Body of pancreas (tissue), 4 donors: Measurements from ENCODE around the gene RILPL2. TPM values are rescaled to one million over a fixed set of nuclear protein-coding genes. Genes with fewer than 3 reads are reported as not detected.

Experiments
- ATAC-seq: fragments of 150-250 bp; one replicate; pipeline ENCODE4 v1.9.1; 2016
- DNase-seq, 4 donors: peaks; one replicate each; pipeline ENCODE4 v3.0.0-alpha.2; 2019
- H3K27ac ChIP-seq, 4 donors: fragments of 200-600 bp; sonication (generic); 1 replicate in 3 of 4; 2 replicates in 1 of 4; pipeline versions ENCODE4 v1.5.1 to v1.6.1; 2016 to 2019; ENCODE audit warnings: mild to moderate bottlenecking in 1 of 4, mixed read lengths in 1 of 4, moderate library complexity in 1 of 4
- H3K27me3 ChIP-seq, 2 donors: fragments of 200-600 bp; sonication (generic); one replicate each; pipeline ENCODE4 v1.6.0; 2016; ENCODE audit warnings: mild to moderate bottlenecking in 1 of 2
- H3K36me3 ChIP-seq, 2 donors: fragments of 200-600 bp; sonication (generic); replicated peaks in 1 of 2; 2 replicates each; pipeline ENCODE4 v1.5.1; 2016; ENCODE audit warnings: low read depth in 2 of 2; ENCODE audit not compliant: insufficient read depth in 1 of 2
- H3K4me1 ChIP-seq: fragments of 200-600 bp; sonication (generic); one replicate; pipeline ENCODE4 v1.6.0; 2016
- H3K4me3 ChIP-seq, 2 donors: fragments of 200-600 bp; sonication (generic); 1 replicate in 1 of 2; 2 replicates in 1 of 2; pipeline ENCODE4 v1.5.1; 2016 to 2019
- H3K9me3 ChIP-seq, 3 donors: fragments of 200-600 bp; sonication (generic); 1 replicate in 2 of 3; 2 replicates in 1 of 3; pipeline ENCODE4 v1.5.1; 2016
- POLR2A ChIP-seq, 3 donors: fragments of 450-650 bp; IDR thresholded peaks; one replicate each; pipeline ENCODE4 v1.6.1; 2016; ENCODE audit warnings: antibody characterized with exemption in 3 of 3, mild to moderate bottlenecking in 2 of 3
- WGBS, 2 donors: methylation state at CpG; one replicate each; pipeline ENCODE4 v1.1.5; 2017; 5-methylcytosine and 5-hydroxymethylcytosine counted together
- intact Hi-C: fragments of 100-400 bp; cut with DNase I; formaldehyde crosslinking; loops from one replicate; pipeline ENCODE4 v1.15.1; 2023
- total RNA-seq, 2 donors: library from RNA; depleted of rRNA; stranded (reverse); fragments of >200 nt; gene quantifications; one replicate each; pipeline ENCODE4 v1.1.0, GENCODE V29; 2016
- TF ChIP-seq, protein P1 (sequence below), 7 experiments: fragments of 450-650 bp in 4 of 7; fragments of 200-600 bp in 3 of 7; sonication (generic) in 3 of 7; IDR thresholded peaks; one replicate each; pipeline ENCODE4 v1.5.1; 2016 to 2019; ENCODE audit warnings: antibody characterized with exemption in 7 of 7

The RILPL2 gene
- total RNA-seq, 2 donors from 2014 or later, result 2.6 TPM

DNA sequence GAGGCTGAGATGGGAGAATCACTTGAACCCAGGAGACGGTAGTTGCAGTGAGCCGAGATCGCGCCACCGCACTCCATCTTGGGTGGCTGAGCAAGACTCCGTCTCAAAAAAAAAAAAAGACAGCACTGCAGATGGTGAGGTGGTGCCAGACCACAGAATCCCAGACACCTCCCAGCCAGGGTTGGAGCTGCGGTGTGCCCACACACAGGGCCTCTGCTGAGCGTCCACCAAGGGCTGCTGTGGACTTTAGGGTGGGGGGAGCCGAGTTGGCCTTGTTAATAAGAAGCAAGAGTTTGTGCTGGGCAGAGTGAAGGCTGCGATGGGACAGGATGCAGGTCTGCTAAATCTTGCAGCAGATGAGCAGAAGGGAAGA, 38.3 kb downstream of the RILPL2 start:
- Histone ChIP-seq H3K4me3 (no peak overlapping the region), H3K27me3 (no peaks in the 10 kb centered on the region), H3K36me3 (peaks cover 0 to 2% of the 10 kb centered on the region in 2 donors), H3K9me3 (no peaks in the 10 kb centered on the region), H3K4me1 (peaks cover 35% of the 10 kb centered on the region), H3K27ac (peak overlapping the region; percentile 7 to 73 (median 54))
- ATAC-seq, result no peak
- 92 to 95% methylated on average over 10 of the region's 10 CpGs for WGBS, 2 donors
- no peak for DNase-seq
- TF ChIP-seq POLR2A (IDR thresholded peaks at IDR 0.05), result no peak
- TF ChIP-seq, protein P1, sequence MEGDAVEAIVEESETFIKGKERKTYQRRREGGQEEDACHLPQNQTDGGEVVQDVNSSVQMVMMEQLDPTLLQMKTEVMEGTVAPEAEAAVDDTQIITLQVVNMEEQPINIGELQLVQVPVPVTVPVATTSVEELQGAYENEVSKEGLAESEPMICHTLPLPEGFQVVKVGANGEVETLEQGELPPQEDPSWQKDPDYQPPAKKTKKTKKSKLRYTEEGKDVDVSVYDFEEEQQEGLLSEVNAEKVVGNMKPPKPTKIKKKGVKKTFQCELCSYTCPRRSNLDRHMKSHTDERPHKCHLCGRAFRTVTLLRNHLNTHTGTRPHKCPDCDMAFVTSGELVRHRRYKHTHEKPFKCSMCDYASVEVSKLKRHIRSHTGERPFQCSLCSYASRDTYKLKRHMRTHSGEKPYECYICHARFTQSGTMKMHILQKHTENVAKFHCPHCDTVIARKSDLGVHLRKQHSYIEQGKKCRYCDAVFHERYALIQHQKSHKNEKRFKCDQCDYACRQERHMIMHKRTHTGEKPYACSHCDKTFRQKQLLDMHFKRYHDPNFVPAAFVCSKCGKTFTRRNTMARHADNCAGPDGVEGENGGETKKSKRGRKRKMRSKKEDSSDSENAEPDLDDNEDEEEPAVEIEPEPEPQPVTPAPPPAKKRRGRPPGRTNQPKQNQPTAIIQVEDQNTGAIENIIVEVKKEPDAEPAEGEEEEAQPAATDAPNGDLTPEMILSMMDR (IDR thresholded peaks at IDR 0.05), result no peak
- intact Hi-C loops, result no loop called here

DNA sequence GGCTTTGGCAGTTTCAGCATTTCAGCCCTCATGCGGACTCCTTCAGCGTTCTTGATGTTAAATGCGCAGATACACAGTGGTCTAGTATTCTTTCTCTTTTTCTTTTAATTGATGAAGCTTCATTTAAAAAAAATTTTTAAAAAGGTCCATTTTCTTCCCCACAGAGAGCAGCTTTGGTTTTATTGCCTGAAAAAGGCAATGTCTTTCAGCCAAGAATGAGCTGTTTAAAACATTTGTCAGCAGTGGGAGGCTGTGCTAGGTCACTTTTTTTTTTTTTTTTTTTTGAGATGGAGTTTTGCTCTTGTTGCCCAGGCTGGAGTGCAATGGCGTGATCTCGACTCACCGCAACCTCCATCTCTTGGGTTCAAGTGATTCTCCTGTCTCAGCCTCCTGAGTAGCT, 39.1 kb downstream of the RILPL2 start:
- Histone ChIP-seq H3K9me3 (no peaks in the 10 kb centered on the region), H3K4me1 (peaks cover 35% of the 10 kb centered on the region), H3K36me3 (peaks cover 0 to 2% of the 10 kb centered on the region in 2 donors), H3K27me3 (no peaks in the 10 kb centered on the region), H3K27ac (peak overlapping the region; percentile 57 to 77 (median 75)), H3K4me3 (no peak overlapping the region)
- DNase-seq (no peak), ATAC-seq (no peak)
- intact Hi-C loops, result no loop called here
- 94 to 96% methylated on average over 6 of the region's 6 CpGs for WGBS, 2 donors
- TF ChIP-seq, protein P1 (IDR thresholded peaks at IDR 0.05), result no peak

DNA sequence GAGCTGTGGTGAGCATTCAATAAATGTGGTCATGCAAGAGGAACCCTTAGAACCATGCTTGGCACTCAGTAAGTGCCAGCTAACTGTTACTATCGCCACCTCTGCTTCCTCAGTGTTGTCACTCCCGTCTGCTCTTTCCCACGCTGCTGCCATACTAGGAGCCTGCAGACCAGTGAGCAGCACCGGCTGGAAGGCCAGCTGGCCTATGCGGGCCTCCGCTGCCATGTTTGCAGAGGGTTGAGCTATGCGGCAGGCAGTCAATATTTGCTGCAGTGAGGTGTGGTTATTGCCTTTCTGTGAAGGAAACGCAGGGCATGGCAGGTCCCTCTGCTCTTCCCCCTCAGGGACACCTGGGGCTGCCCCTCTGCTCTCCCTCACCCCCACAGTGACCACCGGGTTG, 39.5 kb downstream of the RILPL2 start:
- WGBS, 2 donors, result 40 to 45% methylated on average over 5 to 9 of the region's 9 CpGs
- intact Hi-C loops, result no loop called here

DNA sequence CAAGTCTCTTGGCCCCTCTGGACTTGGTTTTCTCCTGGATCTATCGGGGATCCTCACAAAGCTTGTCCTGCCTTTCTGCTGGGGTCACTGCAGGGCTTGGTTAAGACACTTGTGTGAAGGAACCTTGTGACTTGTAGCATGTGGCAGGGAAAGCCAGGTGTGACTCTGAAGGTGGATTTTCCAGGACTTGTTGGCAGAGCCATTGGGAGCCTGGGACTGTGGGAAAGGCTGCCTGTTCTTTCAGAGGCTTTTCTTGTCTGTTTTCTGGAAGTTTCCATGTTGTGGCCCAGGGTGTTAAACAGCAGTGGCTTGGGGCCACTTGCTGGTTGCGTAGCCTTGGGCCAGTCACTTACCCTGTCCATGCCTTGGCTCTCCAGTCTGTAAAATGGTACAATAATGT, 39.9 kb downstream of the RILPL2 start:
- WGBS, 2 donors, result 44 to 68% methylated on average over 2 of the region's 2 CpGs
- Histone ChIP-seq H3K36me3 (peaks cover 0 to 5% of the 10 kb centered on the region in 2 donors), H3K27me3 (no peaks in the 10 kb centered on the region), H3K4me3 (no peak overlapping the region), H3K27ac (peak overlapping the region; percentile 57 to 77 (median 75)), H3K9me3 (no peaks in the 10 kb centered on the region), H3K4me1 (peaks cover 35% of the 10 kb centered on the region)
- no peak for TF ChIP-seq POLR2A (IDR thresholded peaks at IDR 0.05)
- TF ChIP-seq, protein P1 (IDR thresholded peaks at IDR 0.05), result no peak
- ATAC-seq (peak; percentile 33), DNase-seq (peak; percentile 34 to 69 (median 51))
- intact Hi-C loops, result no loop called here

More for the DNA sequence above, 39.5 kb downstream of the RILPL2 start:
- TF ChIP-seq, protein P1 (IDR thresholded peaks at IDR 0.05), result no peak
- TF ChIP-seq POLR2A (IDR thresholded peaks at IDR 0.05), result peak in 2 of 3 donors; percentile 17 to 39
- no peak overlapping the region for H3K4me3 ChIP-seq
- H3K4me1 ChIP-seq, result peaks cover 35% of the 10 kb centered on the region
- peak overlapping the region; percentile 57 to 77 (median 75) for H3K27ac ChIP-seq
- no peaks in the 10 kb centered on the region for H3K9me3 ChIP-seq
- peaks cover 0 to 3% of the 10 kb centered on the region in 2 donors for H3K36me3 ChIP-seq
- peak; percentile 95 for ATAC-seq
- H3K27me3 ChIP-seq, result no peaks in the 10 kb centered on the region
- peak; percentile 87 to 93 (median 92) for DNase-seq

DNA sequence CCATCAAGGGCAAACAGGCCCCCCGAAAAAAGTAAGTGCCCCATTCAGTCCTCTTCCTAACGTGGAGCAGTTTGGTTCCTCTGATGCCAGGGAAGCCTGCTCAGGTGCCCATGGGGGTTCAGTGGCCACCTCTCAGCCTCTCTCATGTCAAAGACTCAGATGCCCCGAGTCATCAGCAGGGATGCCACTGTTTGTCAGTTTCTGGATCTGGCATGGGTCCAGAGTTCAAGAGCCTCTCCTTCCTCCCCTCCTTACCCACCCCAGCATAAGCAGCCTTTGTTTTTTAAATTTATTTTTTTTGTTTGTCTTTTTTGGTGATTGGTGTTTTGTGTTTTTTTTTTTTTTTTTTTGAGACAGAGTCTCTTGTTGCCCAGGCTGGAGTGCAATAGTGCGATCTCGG, 41.2 kb downstream of the RILPL2 start:
- H3K4me1 ChIP-seq, result peaks cover 45% of the 10 kb centered on the region
- H3K27ac ChIP-seq, result no peak overlapping the region
- H3K9me3 ChIP-seq, result no peaks in the 10 kb centered on the region
- DNase-seq (no peak), ATAC-seq (no peak)
- TF ChIP-seq POLR2A (IDR thresholded peaks at IDR 0.05), result no peak
- TF ChIP-seq, protein P1 (IDR thresholded peaks at IDR 0.05), result no peak
- intact Hi-C loops, result no loop called here
- H3K36me3 ChIP-seq, result peaks cover 0 to 8% of the 10 kb centered on the region in 2 donors
- H3K4me3 ChIP-seq, result no peak overlapping the region
- H3K27me3 ChIP-seq, result no peaks in the 10 kb centered on the region
- WGBS, 2 donors, result 81 to 98% methylated on average over 5 of the region's 5 CpGs
